Amniotic stem cell (primary cell): Measurements from ENCODE around the gene NDUFA5.

Source experiments
- DNase-seq: peaks from one replicate; lab custom pipeline; 2025; lab: John Stamatoyannopoulos, UW

NDUFA5 gene

DNA sequence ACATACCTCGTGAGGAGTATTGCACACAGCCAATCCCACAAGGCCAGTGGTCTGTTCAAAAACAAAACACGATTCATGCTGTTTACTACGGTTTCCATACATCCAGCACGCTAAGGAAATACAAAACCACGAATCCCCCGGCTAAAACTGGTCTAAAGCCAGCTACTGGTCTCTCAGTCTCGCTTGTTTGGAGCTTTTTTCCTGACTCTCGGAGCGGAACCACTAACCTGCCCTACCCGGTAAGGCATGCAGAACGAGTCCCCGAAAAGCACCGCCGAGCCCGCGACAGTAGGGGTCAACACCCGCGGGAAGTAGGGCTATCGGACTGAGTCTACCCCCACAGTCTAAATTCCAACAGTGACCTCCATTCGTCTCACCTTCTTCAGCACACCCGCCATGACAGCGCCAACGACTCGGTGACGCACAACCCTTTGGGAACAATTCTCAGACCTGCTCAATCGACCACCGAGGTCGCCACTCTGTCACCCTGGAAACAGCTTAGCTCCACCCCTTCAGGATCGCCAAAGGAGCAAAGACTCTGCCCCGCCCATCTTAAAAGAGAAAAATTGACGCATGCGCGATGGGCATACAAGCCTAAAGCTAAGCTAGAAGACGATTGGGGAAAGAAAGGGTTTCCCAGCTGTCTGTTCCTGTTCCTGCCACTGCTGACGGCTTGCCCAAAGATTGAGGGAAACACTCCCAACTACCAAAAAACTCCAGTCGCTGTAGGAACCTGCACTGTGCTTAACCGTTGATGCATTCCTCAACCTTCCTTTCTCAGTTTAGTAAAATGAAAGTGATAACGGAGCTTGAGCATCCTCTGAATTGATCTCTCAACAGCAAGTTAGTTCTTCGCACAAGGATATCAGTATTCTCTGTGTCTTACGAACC lies at the start of gene NDUFA5:
Gene NDUFA5, minus strand, starts transcription at position 421 of the 891 bp plus-strand sequence. Its CDS starts 23 bp downstream, at position 398.
- DNase-seq = peak; percentile 99

DNA sequence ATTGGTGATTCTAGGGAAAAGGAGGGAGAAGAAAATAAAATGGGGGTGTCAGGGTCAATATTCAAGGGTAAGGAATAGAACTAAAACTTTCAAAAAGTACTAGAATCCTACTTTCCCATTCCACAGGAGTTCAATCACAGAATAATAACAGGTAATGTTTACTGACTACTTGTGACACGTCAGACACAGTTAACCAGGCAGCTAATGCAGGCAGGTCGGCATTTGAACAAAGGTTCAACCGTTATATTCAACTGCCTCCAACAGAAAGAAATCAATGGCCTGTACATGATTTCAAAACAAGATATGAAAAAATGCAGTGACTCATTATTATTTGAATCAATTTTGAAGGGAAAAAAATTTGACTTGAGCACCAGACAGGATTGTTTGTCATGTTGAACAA lies 47.1 kb upstream of the NDUFA5 start:
- no peak for DNase-seq

DNA sequence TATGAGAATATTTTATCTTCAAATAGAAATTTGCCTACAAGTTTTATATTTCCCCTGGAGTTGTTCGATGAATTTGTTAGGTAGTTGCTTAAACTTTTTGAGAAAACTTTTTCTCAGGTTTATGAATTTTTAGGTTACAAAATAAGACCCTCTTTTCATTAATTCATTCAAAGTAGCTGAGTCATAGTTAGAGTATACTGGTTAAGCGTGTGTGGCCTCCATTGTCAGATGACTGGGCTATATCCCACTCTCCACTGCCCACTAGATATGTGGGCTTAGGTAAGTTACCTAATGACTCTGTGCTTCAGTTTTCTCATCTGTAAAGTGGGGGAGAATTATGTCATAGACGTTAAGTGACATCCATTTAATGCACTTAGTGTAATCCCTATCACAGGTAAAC lies 45.0 kb upstream of the NDUFA5 start:
- DNase-seq = no peak

DNA sequence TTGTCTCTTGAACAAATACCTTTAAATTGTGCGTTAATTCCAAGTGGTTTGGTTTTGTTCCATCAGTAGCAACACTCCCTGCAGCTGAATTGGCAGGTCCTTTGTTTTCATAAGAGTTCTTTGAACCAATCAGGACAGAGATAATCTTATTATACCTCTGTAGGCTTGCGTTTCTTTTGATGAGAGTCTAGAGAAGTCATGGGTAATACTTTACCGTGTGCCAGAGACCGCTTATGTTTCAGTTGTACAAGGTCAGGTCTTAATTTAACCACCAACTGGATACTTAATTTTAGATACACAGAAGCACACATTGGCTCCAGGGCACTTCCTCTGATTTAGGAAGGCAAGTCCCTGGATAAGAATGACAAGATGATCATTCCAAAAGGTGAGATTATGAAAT lies 43.9 kb upstream of the NDUFA5 start, which contains the start of gene ASB15:
Gene ASB15, plus strand, starts transcription at position 292 of the 400 bp plus-strand sequence. CDS start 12,682 bp downstream, outside the sequence.
- no peak for DNase-seq

DNA sequence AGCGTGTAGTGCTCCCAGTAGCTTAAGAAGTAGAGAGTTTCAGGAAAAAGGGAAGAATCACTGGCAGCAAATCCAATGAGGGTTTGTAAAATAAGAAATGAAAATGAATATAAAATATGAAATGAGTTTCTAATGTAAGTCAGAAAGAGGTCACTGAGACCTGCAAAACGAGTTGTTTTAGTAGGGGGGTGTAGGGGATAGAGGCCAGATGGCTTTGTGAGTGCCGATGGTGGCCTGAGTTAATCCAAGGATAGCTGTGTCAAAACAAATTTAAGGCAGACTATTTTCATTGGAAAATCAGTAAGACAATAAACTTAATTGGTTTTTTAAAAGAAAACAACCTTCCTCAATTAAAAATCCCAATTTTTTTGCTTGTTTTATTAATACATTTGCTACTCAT lies 43.3 kb upstream of the NDUFA5 start:
- DNase-seq = no peak

DNA sequence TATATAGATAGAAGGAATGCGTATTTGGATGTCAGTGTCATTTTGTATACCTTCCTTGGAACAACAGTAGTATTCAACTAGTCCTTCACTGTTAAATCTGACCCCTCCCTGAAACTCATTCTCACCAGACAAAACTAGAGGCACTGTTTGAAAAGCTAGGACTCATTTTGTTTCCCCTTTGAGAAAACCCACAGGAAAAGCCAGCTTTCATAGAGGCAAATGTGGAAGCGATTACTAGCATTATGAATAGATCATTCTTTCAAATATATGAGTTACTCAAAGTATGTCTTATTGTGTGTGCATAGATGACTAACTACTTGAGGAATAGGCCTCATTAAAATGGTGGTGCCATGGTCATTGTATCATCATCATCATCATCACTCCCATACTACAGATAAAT lies 42.1 kb upstream of the NDUFA5 start:
- DNase-seq = no peak

DNA sequence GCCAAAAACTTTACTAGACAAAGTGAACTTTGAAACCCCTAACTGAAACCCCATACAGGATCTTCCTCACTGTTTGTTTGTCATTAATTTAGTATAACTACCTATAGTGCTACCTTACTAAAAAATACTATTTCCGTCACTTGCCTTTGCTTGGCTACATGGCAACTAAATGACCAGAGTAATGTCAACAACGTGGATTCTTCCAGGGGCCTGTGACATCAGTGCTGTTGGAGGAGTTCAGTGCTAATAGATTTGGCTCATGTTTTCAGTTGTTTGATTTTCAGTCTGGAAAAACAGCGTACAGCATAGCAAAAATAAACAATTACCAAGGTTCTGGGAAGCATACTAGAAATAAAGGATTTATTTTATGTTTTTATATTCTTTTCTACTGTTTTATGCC lies 41.0 kb upstream of the NDUFA5 start:
- no peak for DNase-seq

DNA sequence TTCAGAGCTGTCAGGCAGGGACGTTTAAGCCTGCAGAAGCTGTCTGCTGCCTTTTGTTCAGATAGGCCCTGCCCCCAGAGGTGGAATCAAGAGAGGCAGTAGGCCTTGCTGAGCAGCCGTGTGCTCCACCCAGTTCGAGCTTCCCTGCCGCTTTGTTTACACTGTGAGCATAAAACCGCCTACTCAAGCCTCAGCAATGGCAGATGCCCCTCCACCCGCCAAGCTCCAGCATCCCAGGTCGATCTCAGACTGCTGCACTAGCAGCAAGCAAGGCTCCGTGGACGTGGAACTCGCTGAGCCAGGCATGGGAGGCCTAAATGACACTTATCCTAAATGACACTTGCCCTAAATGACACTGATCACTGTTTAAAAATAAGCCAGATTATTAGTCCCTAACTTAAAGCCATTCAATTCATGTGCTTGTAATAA lies 37.2 kb upstream of the NDUFA5 start:
- no peak for DNase-seq

DNA sequence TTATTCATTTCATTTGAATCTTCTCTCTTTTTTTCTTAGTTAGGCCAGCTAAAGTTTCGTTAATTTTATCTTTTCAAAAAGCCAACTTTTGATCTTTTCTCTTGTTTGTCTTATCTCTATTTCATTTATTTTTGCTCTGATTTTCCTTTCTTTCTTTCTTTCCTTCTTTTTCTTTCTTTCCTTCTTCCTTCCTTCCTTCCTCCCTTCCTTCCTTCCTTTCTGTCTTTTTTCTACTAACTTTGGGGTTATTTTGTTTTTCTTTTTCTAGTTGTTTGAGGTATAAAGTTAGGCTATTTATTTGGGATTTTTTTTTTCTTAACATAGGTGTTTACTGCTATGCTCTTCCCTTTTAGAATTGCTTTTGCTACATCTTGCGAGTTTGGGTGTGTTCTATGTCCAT lies 30.8 kb upstream of the NDUFA5 start:
- DNase-seq = no peak

DNA sequence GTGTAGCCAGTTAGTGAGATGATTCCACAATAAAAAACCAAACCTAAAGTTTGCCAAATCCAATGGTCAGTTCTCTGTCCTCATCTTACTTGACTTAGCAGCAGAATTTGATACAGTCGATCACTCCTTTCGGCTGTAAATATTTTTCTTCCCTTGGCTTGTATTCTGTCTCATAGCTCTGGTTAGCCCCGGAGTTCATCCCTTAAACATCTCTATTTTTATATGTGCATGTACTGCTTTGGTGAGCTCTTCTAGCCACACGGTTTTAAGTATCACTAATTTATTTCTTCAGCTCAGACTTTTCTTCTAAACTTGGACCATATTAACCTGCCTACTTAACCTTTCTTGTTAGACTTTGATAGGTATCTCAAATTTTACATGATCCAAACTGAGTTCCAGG lies 26.2 kb upstream of the NDUFA5 start:
- DNase-seq = no peak

DNA sequence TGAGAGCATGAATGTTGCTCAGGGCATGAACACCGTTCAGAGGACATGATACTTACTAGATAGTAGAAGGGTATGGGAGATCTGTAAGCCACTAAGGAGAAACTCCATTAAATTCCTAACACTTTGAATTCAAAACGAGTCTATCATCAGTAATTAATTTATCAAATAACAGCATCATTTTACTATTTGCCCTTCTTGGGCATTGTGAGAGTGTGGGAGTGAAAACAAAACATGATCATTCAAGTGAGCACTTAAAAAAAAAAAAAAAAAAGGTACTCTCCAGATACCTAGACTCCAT lies 23.5 kb upstream of the NDUFA5 start:
- no peak for DNase-seq

DNA sequence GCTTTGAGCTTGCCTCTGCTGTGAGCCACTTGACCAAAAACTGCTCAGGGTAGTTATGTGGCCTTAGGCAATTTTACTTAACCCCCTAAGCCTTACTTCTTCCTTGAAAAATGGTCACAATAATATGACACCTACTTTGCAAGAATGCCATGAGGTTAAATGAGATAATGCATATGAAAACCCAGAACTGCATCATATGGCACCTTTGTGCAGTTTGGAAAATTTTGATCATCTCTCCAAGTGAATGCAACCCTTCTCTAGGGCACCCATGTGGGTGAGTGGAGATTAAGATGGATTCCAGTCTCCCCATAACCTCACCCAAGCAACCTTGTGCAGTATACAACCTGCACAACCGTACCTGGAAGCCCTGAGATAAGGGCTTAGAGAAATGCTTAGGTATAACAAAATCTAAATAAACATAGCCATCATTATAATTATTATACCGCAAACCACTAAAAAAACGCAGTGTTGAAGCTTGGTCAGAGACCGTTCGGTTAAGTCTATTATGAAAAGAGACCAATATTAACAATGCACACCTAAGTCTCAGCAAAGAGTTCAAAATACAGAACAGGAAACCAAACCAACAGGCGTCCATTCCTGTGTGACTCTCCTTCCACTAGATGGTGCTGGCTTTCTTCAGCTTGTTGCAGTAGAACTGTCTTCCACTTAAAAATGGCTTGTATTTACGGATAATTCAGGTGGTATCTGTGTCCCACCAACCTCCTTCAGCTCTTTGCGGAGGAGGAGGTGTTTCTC lies 23.0 kb upstream of the NDUFA5 start:
- DNase-seq = peak; percentile 28

DNA sequence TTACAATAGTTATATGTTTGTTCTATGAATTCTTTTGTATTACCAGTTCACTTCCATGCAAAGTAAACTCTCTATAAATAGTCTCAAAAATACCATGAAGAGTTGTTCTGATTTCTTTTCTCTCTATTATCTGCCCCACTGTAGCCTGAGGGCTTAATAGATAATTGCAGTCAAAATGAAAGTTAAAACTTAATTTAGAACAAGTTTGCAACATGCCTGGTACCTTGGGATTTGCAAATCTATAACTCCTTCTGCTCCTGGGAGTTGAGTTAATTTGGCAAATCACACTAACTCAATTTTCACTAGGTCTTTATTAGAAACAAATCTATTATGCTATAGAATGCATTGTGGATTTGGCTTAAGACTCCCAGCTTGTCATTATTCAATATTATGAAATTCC lies 21.8 kb upstream of the NDUFA5 start:
- no peak for DNase-seq

DNA sequence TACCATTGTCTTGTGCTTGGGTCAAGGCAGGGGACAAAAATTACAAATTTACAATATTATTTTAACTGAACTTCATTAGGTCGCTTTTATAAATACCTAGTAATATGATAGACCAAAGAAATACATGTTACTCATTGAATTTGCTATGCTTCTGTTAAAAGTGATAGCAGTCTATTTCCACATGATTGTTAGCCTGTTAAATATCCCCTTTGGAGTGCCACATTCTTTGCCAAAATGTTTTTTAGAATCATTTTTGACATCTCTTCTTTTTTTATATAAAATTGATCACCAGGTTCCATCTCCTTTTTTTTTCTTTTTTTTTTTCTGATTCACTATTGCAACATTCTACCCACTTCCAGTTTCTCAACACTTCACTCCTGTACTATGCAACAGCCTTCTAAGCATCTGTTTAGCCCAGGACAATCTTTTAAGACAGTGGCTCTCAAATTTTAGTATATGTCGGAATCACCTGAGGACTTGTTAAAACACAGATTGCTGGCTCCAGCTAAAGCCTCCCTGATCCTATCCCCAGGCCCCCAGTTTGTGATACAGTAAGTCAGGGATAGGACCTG lies 16.4 kb upstream of the NDUFA5 start:
- no peak for DNase-seq

DNA sequence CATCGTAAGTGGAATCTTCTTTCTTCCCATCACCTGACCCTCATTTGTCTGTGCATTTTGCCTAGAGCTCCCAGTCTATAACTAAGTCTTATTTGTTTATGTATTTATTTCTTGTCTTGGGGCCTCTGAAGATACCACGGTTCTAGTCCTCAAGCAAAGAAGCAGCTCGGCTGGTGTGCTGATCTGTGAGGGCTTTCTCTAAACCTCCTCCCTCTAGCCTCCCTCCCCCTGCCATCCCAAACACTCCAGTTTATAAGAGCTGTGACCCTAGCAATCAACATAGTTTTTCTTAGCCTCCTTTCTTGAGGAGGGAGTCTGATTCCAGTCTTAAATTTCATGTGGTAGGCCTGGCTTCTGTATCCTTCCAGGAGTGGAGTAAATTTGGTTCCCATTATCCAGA lies 15.7 kb upstream of the NDUFA5 start:
- DNase-seq = no peak

DNA sequence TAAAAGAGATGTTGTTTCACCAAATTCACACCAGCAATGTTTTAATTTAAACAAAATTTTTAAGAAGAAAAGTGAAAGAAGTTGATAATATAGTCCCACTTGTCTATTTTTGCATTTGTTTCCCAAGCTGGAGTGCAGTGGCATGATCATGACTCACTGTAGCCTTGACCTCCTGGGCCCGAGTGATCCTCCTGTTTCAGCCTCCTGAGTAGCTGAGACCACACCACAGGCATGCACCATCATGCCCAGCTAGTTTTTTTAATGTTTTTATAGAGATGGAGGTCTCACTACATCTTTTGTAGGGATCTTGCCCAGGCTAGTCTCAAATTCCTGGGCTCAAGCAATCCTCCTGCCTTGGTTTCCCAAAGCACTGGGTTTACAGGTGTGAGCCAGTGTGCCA lies 14.1 kb upstream of the NDUFA5 start:
- no peak for DNase-seq

DNA sequence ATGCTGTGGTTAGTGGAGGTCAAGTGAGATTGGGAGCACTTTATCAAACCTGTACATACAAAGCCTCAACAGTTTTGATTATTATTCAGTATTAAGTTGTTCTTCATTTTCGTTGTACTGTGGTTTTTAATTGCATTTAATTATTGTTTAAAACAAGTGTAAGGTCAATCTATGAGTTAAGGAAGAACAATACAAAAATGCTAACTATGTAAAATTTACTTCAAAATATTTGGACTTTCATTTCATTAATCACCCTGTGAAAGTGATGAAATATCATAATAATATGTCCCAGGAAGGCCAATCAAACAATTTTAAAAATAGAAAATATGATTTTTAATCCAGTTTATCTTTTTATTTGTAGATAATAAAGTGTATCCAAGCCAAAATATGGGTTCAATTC lies 13.6 kb upstream of the NDUFA5 start:
- DNase-seq = no peak

DNA sequence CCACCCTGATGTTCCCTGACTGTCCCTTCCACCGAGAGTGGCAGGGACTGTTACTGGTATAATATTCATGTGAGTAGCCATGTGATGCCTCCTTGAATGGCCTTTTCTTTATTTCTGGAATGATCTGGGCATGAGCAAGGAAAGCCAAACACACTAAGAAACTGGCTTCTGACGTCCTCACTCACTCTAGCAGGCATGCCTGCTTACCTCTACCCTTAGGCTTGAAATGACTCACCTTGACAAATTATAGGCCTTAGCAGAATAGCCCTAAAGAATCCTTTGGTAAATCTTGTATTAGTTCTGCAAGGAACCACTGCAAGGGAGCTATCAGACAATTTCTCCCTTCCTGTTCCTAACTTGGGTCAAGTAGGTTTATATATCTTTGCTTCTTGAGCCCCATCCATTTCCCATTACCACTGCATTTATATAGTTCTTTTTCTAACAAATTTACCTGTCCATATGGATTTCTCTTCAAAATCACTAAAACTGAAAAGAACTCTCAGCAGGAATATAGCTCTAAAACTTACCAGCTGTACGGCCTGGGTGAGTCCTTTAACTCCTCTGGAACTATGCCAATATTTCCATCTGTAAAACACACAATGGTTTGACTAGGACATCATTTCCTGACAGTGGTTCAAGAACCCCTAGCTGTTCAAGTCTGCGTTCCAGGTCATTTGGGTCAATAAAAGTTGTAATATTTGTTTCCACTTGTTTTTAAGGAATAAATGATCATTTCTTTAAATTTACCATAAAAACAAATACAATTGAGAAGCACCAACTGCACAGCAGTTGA lies 13.0 kb upstream of the NDUFA5 start:
- DNase-seq = no peak

DNA sequence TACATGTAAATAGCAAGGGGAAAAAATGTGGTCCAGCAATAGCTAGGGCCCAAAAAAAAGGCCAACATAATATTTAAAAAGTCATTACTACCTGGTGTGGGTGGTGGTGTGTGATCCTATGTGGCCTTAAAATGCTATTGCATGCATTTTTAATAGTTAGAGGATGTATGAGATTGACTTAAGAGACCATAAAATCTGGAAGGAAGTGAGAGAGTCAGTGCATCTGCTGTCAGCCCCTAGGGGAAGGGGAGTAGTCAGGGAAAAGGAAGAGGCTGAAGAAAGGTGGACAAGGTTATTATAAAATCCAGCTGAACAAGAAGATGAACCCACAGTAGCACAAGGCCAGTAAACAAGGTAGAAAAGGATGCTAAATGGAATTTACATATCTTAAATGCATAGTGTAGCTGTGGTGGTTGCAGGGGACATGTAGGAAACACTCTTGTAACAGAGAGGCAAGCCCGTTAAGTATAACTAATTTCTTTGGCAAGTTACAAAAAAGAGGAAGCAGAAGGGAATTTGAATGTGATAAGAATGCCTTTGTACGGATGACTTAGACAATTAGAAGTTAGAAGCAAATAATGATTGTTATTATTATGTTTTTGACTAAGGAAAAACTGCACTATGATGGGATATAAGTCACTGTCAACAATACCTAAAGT lies 11.9 kb upstream of the NDUFA5 start:
- no peak for DNase-seq

DNA sequence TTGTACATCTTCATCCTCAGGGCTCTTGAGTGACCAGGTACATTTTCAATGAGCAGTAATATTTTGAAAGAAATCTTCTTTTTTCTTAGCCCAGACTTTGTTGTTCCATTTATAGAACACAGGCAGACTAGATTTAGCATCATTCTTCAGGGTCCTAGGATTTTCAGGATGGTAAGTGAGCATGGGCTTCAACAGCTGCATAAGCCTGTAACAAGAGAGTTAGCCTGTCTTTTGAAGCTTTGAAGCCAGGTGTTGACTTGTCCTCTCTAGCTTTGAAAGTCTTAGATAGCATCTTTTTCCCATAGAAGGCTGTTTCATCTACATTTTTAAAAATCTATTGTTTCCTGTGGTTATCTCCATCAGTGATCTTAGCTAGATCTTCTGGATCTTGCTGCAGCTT lies 4.5 kb upstream of the NDUFA5 start:
- DNase-seq = no peak

DNA sequence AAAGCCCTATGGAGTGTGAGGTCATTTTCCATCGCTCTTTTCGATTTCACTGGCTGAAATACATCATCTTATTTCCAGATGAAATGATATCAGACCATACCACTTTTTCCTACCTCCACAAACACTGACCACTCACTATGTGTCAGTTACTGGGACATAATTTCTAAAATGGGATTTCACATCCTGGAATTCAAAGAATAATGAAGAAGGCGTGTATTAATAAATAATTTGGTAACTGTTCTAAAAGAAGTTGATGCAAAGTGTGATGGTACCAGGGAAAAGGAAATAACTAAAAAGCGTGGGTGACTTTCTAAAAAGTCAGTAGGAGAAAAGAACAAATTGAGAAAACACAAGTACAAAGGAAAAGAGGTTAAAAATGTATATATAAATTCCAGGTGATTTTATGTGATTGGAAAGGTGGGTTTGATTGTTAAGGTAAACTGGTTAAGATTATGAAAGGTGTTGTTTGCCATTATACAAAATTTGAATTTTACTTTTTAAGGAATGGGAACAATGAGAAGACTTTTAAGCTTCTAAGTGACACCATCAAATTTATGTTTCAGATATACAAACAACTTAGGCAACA lies 764 bp upstream of the NDUFA5 start:
- no peak for DNase-seq
